HEK293 (cell line): ENCODE data around the gene DOCK1.
A peak's percentile ranks its signal among the peaks of the same experiment; 100 is the strongest.

Experiments
- CTCF ChIA-PET: fragments of 350-600 bp; formaldehyde crosslinking; extraction: SDS; loops from one replicate; lab custom pipeline; 2021; ENCODE audit warnings: antibody characterized with exemption; lab: Yijun Ruan, JAX
- POLR2A ChIA-PET: fragments of 300-600 bp; formaldehyde crosslinking; extraction: SDS; loops from one replicate; lab custom pipeline; 2020; ENCODE audit warnings: antibody characterized with exemption, inconsistent platforms; lab: Yijun Ruan, JAX
- H3K27ac ChIP-seq: fragments of 200-500 bp; sonication (Bioruptor generic); 2 replicates; pipeline ENCODE4 v1.5.1; 2014; ENCODE audit warnings: low read depth, low read length, control low read depth, inconsistent platforms; ENCODE audit errors: extremely low read depth
- H3K36me3 ChIP-seq, 2 experiments: fragments of 200-500 bp in 1 of 2; sonication (Bioruptor generic) in 1 of 2; 1 replicate in 1 of 2; 2 replicates in 1 of 2; pipeline ENCODE4 v1.5.1; 2014 to 2017; ENCODE audit warnings: inconsistent platforms in 2 of 2, low read length in 2 of 2; ENCODE audit not compliant: control insufficient read depth in 2 of 2, insufficient read depth in 1 of 2
- H3K4me1 ChIP-seq: fragments of 200-500 bp; sonication (Bioruptor generic); 2 replicates; pipeline ENCODE4 v1.5.1; 2014; ENCODE audit warnings: mild to moderate bottlenecking, low read length, inconsistent platforms; ENCODE audit not compliant: control insufficient read depth, insufficient read depth
- H3K4me3 ChIP-seq: 2 replicates; pipeline ENCODE4 v1.5.1; 2011; ENCODE audit warnings: low read depth, mild to moderate bottlenecking, control low read depth, low read length, moderate library complexity
- H3K9me3 ChIP-seq: fragments of 200-500 bp; sonication (Bioruptor generic); 2 replicates; pipeline ENCODE4 v1.5.1; 2014; ENCODE audit warnings: low read depth, low read length, inconsistent platforms; ENCODE audit not compliant: control insufficient read depth, insufficient read depth
- GLI4 ChIP-seq: fragments of 450-650 bp; formaldehyde crosslinking; IDR thresholded peaks from 2 replicates; pipeline ENCODE4 v1.5.1; 2016; ENCODE audit warnings: missing biosample characterization, missing genetic modification characterization
- KLF9 ChIP-seq: fragments of 450-650 bp; formaldehyde crosslinking; IDR thresholded peaks from 2 replicates; pipeline ENCODE4 v1.5.1; 2016; ENCODE audit warnings: missing biosample characterization, missing genetic modification characterization, low read depth
- OSR2 ChIP-seq: fragments of 450-650 bp; formaldehyde crosslinking; IDR thresholded peaks from 2 replicates; pipeline ENCODE4 v1.5.1; 2016; ENCODE audit warnings: missing biosample characterization, missing genetic modification characterization
- SP7 ChIP-seq: fragments of 450-650 bp; formaldehyde crosslinking; IDR thresholded peaks from 2 replicates; pipeline ENCODE4 v1.5.1; 2016; ENCODE audit warnings: missing biosample characterization, missing genetic modification characterization
- ZBTB17 ChIP-seq: fragments of 450-650 bp; formaldehyde crosslinking; IDR thresholded peaks from 2 replicates; pipeline ENCODE4 v1.5.1; 2016; ENCODE audit warnings: missing biosample characterization, missing genetic modification characterization
- ZBTB21 ChIP-seq: fragments of 450-650 bp; formaldehyde crosslinking; IDR thresholded peaks from 2 replicates; pipeline ENCODE4 v1.5.1; 2017; ENCODE audit warnings: missing biosample characterization, missing genetic modification characterization
- ZNF10 ChIP-seq: fragments of 450-650 bp; formaldehyde crosslinking; IDR thresholded peaks from 2 replicates; pipeline ENCODE4 v1.5.1; 2017; ENCODE audit warnings: missing biosample characterization, missing genetic modification characterization
- ZNF202 ChIP-seq: fragments of 450-650 bp; formaldehyde crosslinking; IDR thresholded peaks from 2 replicates; pipeline ENCODE4 v1.5.1; 2016; ENCODE audit warnings: missing biosample characterization, missing genetic modification characterization, borderline replicate concordance
- ZNF211 ChIP-seq: fragments of 450-650 bp; formaldehyde crosslinking; IDR thresholded peaks from 2 replicates; pipeline ENCODE4 v1.5.1; 2016; ENCODE audit warnings: low read depth, missing biosample characterization, missing genetic modification characterization
- ZNF23 ChIP-seq: fragments of 450-650 bp; formaldehyde crosslinking; IDR thresholded peaks from 2 replicates; pipeline ENCODE4 v1.5.1; 2016; ENCODE audit warnings: missing biosample characterization, missing genetic modification characterization, borderline replicate concordance
- ZNF266 ChIP-seq: fragments of 450-650 bp; formaldehyde crosslinking; IDR thresholded peaks from 2 replicates; pipeline ENCODE4 v1.5.1; 2016; ENCODE audit warnings: missing biosample characterization, missing genetic modification characterization, low read depth
- ZNF394 ChIP-seq: fragments of 450-650 bp; formaldehyde crosslinking; IDR thresholded peaks from 2 replicates; pipeline ENCODE4 v1.5.1; 2016; ENCODE audit warnings: missing biosample characterization, missing genetic modification characterization, mild to moderate bottlenecking, moderate library complexity, borderline replicate concordance
- ZNF426 ChIP-seq: fragments of 450-650 bp; formaldehyde crosslinking; IDR thresholded peaks from 2 replicates; pipeline ENCODE4 v1.5.1; 2017; ENCODE audit warnings: missing biosample characterization, missing genetic modification characterization, mild to moderate bottlenecking, inconsistent platforms, moderate library complexity
- ZNF433 ChIP-seq: fragments of 450-650 bp; formaldehyde crosslinking; IDR thresholded peaks from 2 replicates; pipeline ENCODE4 v1.5.1; 2016; ENCODE audit warnings: missing biosample characterization, missing genetic modification characterization, low read depth
- ZNF555 ChIP-seq: fragments of 450-650 bp; formaldehyde crosslinking; conservative IDR thresholded peaks from 2 replicates; pipeline ENCODE4 v1.5.1; 2017; ENCODE audit warnings: missing biosample characterization, mild to moderate bottlenecking, missing genetic modification characterization, inconsistent platforms
- ZNF558 ChIP-seq: fragments of 450-650 bp; formaldehyde crosslinking; IDR thresholded peaks from 2 replicates; pipeline ENCODE4 v1.5.1; 2016; ENCODE audit warnings: missing biosample characterization, missing genetic modification characterization
- ZNF610 ChIP-seq: fragments of 450-650 bp; formaldehyde crosslinking; IDR thresholded peaks from 2 replicates; pipeline ENCODE4 v1.5.1; 2016; ENCODE audit warnings: missing biosample characterization, missing genetic modification characterization, borderline replicate concordance
- ZNF629 ChIP-seq: fragments of 450-650 bp; formaldehyde crosslinking; IDR thresholded peaks from 2 replicates; pipeline ENCODE4 v1.5.1; 2017; ENCODE audit warnings: missing biosample characterization, missing genetic modification characterization
- ZNF654 ChIP-seq: fragments of 450-650 bp; formaldehyde crosslinking; IDR thresholded peaks from 2 replicates; pipeline ENCODE4 v1.5.1; 2016; ENCODE audit warnings: low read depth, missing biosample characterization, missing genetic modification characterization
- ZNF747 ChIP-seq: fragments of 450-650 bp; formaldehyde crosslinking; IDR thresholded peaks from 2 replicates; pipeline ENCODE4 v1.5.1; 2016; ENCODE audit warnings: missing biosample characterization, missing genetic modification characterization
- ZNF791 ChIP-seq: fragments of 450-650 bp; formaldehyde crosslinking; IDR thresholded peaks from 2 replicates; pipeline ENCODE4 v1.5.1; 2016; ENCODE audit warnings: missing biosample characterization, missing genetic modification characterization
- TF ChIP-seq, protein P1 (sequence below): fragments of 450-650 bp; formaldehyde crosslinking; IDR thresholded peaks from 2 replicates; pipeline ENCODE4 v1.5.1; 2016; ENCODE audit warnings: missing biosample characterization, missing genetic modification characterization
- TF ChIP-seq, protein P2 (sequence below): fragments of 450-650 bp; formaldehyde crosslinking; IDR thresholded peaks from 2 replicates; pipeline ENCODE4 v1.5.1; 2016; ENCODE audit warnings: missing biosample characterization, missing genetic modification characterization, borderline replicate concordance
- TF ChIP-seq, protein P3 (sequence below): fragments of 450-650 bp; formaldehyde crosslinking; conservative IDR thresholded peaks from 2 replicates; pipeline ENCODE4 v1.5.1; 2016; ENCODE audit warnings: low read depth, missing biosample characterization, missing genetic modification characterization
- TF ChIP-seq, protein P4 (sequence below): fragments of 450-650 bp; formaldehyde crosslinking; IDR thresholded peaks from 2 replicates; pipeline ENCODE4 v1.5.1; 2016; ENCODE audit warnings: missing biosample characterization, missing genetic modification characterization
- TF ChIP-seq, protein P5 (sequence below): fragments of 450-650 bp; formaldehyde crosslinking; IDR thresholded peaks from 2 replicates; pipeline ENCODE4 v1.5.1; 2016; ENCODE audit warnings: missing biosample characterization, missing genetic modification characterization

The DOCK1 gene

DNA sequence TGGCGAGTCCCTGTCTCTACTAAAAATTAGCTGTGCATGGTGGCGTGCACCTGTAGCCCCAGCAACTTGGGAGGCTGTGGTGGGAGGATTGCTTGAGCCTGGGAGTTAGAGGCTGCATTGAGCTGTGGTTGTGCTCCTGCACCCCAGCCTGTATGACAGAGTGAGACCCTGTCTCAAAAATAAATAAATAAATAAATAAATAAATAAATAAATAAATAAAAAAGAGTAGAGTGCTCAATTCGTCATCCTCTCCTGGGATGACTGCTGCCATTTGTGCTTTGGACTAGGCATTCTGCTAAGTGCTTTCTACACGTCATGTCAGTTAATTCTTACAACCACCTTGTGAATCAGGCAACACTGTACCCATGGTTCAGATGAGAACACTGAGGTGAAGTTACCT, 130.6 kb downstream of the DOCK1 start:
- H3K4me1 ChIP-seq = no peaks in the 10 kb centered on the region
- no peaks in the 10 kb centered on the region for H3K9me3 ChIP-seq
- H3K4me3 ChIP-seq = no peak overlapping the region
- CTCF ChIA-PET = no interaction called here
- H3K27ac ChIP-seq = no peak overlapping the region
- H3K36me3 ChIP-seq = peaks cover 17 to 77% of the 10 kb centered on the region in 2 experiments
- POLR2A ChIA-PET = no interaction called here
- peak; percentile 46; the same call in 1 of the 2 replicates for TF ChIP-seq ZNF266 (tag by site-specific recombination)
- no peak for TF ChIP-seq ZNF747 (tag by site-specific recombination)
- no peak for TF ChIP-seq KLF9 (tag by site-specific recombination)
- TF ChIP-seq, protein P1, sequence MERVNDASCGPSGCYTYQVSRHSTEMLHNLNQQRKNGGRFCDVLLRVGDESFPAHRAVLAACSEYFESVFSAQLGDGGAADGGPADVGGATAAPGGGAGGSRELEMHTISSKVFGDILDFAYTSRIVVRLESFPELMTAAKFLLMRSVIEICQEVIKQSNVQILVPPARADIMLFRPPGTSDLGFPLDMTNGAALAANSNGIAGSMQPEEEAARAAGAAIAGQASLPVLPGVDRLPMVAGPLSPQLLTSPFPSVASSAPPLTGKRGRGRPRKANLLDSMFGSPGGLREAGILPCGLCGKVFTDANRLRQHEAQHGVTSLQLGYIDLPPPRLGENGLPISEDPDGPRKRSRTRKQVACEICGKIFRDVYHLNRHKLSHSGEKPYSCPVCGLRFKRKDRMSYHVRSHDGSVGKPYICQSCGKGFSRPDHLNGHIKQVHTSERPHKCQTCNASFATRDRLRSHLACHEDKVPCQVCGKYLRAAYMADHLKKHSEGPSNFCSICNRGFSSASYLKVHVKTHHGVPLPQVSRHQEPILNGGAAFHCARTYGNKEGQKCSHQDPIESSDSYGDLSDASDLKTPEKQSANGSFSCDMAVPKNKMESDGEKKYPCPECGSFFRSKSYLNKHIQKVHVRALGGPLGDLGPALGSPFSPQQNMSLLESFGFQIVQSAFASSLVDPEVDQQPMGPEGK (tag by site-specific recombination) = no peak
- TF ChIP-seq, protein P2, sequence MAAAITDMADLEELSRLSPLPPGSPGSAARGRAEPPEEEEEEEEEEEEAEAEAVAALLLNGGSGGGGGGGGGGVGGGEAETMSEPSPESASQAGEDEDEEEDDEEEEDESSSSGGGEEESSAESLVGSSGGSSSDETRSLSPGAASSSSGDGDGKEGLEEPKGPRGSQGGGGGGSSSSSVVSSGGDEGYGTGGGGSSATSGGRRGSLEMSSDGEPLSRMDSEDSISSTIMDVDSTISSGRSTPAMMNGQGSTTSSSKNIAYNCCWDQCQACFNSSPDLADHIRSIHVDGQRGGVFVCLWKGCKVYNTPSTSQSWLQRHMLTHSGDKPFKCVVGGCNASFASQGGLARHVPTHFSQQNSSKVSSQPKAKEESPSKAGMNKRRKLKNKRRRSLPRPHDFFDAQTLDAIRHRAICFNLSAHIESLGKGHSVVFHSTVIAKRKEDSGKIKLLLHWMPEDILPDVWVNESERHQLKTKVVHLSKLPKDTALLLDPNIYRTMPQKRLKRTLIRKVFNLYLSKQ (tag by site-specific recombination) = 0 out of 2 replicates have a peak, but pooled peaks have one; percentile 76
- TF ChIP-seq ZNF654 (tag by site-specific recombination) = peak; percentile 36
- TF ChIP-seq, protein P3, sequence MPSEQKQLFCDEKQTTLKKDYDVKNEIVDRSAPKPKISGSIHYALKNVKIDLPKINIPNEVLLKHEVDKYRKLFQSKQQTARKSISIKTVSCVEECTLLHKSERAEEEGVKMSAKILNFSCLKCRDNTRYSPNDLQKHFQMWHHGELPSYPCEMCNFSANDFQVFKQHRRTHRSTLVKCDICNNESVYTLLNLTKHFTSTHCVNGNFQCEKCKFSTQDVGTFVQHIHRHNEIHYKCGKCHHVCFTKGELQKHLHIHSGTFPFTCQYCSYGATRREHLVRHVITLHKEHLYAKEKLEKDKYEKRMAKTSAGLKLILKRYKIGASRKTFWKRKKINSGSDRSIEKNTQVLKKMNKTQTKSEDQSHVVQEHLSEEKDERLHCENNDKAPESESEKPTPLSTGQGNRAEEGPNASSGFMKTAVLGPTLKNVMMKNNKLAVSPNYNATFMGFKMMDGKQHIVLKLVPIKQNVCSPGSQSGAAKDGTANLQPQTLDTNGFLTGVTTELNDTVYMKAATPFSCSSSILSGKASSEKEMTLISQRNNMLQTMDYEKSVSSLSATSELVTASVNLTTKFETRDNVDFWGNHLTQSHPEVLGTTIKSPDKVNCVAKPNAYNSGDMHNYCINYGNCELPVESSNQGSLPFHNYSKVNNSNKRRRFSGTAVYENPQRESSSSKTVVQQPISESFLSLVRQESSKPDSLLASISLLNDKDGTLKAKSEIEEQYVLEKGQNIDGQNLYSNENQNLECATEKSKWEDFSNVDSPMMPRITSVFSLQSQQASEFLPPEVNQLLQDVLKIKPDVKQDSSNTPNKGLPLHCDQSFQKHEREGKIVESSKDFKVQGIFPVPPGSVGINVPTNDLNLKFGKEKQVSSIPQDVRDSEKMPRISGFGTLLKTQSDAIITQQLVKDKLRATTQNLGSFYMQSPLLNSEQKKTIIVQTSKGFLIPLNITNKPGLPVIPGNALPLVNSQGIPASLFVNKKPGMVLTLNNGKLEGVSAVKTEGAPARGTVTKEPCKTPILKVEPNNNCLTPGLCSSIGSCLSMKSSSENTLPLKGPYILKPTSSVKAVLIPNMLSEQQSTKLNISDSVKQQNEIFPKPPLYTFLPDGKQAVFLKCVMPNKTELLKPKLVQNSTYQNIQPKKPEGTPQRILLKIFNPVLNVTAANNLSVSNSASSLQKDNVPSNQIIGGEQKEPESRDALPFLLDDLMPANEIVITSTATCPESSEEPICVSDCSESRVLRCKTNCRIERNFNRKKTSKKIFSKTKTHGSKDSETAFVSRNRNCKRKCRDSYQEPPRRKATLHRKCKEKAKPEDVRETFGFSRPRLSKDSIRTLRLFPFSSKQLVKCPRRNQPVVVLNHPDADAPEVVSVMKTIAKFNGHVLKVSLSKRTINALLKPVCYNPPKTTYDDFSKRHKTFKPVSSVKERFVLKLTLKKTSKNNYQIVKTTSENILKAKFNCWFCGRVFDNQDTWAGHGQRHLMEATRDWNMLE (tag by site-specific recombination) = peak; percentile 81
- TF ChIP-seq ZNF10 (tag by site-specific recombination) = no peak
- no peak for TF ChIP-seq SP7 (tag by site-specific recombination)
- TF ChIP-seq, protein P4, sequence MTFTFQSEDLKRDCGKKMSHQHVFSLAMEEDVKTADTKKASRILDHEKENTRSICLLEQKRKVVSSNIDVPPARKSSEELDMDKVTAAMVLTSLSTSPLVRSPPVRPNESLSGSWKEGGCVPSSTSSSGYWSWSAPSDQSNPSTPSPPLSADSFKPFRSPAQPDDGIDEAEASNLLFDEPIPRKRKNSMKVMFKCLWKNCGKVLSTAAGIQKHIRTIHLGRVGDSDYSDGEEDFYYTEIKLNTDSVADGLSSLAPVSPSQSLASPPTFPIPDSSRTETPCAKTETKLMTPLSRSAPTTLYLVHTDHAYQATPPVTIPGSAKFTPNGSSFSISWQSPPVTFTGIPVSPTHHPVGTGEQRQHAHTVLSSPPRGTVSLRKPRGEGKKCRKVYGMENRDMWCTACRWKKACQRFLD (tag by site-specific recombination) = no peak
- TF ChIP-seq ZNF394 = peak; percentile 89
- 0 out of 2 replicates have a peak, but pooled peaks have one; percentile 22 for TF ChIP-seq ZBTB21 (tag by site-specific recombination)
- TF ChIP-seq, protein P5, sequence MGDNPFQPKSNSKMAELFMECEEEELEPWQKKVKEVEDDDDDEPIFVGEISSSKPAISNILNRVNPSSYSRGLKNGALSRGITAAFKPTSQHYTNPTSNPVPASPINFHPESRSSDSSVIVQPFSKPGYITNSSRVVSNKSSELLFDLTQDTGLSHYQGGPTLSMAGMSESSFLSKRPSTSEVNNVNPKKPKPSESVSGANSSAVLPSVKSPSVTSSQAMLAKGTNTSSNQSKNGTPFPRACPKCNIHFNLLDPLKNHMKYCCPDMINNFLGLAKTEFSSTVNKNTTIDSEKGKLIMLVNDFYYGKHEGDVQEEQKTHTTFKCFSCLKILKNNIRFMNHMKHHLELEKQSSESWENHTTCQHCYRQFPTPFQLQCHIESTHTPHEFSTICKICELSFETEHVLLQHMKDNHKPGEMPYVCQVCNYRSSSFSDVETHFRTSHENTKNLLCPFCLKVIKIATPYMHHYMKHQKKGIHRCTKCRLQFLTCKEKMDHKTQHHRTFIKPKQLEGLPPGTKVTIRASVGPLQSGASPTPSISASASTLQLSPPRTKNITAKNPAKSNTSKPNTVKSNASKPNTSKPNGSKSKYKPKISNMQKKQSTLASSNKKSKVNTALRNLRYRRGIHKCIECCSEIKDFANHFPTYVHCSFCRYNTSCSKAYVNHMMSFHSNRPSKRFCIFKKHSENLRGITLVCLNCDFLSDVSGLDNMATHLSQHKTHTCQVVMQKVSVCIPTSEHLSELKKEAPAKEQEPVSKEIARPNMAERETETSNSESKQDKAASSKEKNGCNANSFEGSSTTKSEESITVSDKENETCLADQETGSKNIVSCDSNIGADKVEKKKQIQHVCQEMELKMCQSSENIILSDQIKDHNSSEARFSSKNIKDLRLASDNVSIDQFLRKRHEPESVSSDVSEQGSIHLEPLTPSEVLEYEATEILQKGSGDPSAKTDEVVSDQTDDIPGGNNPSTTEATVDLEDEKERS (tag by site-specific recombination) = no peak
- TF ChIP-seq ZNF426 (tag by site-specific recombination) = peak; percentile 69
- TF ChIP-seq ZNF23 = no peak
- no peak for TF ChIP-seq ZNF211 (tag by site-specific recombination)
- no peak for TF ChIP-seq ZNF610
- peak; percentile 60 for TF ChIP-seq ZNF555 (tag by site-specific recombination)
- TF ChIP-seq OSR2 (tag by site-specific recombination) = no peak
- 0 out of 2 replicates have a peak, but pooled peaks have one; percentile 20 for TF ChIP-seq ZNF791 (tag by site-specific recombination)
- peak; percentile 61 for TF ChIP-seq ZNF558 (tag by site-specific recombination)
- TF ChIP-seq ZNF629 (tag by site-specific recombination) = no peak
- TF ChIP-seq GLI4 (tag by site-specific recombination) = no peak
- TF ChIP-seq ZBTB17 (tag by site-specific recombination) = no peak
- TF ChIP-seq ZNF202 (tag by site-specific recombination) = 0 out of 2 replicates have a peak, but pooled peaks have one; percentile 21
- peak; percentile 50; the same call in 1 of the 2 replicates for TF ChIP-seq ZNF433 (tag by site-specific recombination)
